Lower lobe of right lung (tissue), 2 donors: Measurements from ENCODE around the gene VWA8. TPM values are rescaled to one million over a fixed set of nuclear protein-coding genes. Genes with fewer than 3 reads are reported as not detected.

Experiments used
- ATAC-seq, 2 donors: fragments of 200-7000 bp; cut with Tn5 transposase; one replicate each; pipeline ENCODE4 v1.9.1; 2020 to 2022; ENCODE audit warnings: mild to moderate bottlenecking in 2 of 2, moderate library complexity in 2 of 2
- DNase-seq: peaks from one replicate; pipeline ENCODE4 v3.0.0-alpha.2; 2020
- H3K27ac ChIP-seq: fragments of 200-600 bp; one replicate; pipeline ENCODE4 v1.8.0; 2022
- H3K27me3 ChIP-seq: fragments of 200-600 bp; one replicate; pipeline ENCODE4 v1.8.0; 2022; ENCODE audit warnings: low read depth
- H3K36me3 ChIP-seq: fragments of 200-600 bp; one replicate; pipeline ENCODE4 v1.8.0; 2022; ENCODE audit warnings: mild to moderate bottlenecking
- H3K4me1 ChIP-seq: fragments of 200-600 bp; one replicate; pipeline ENCODE4 v1.8.0; 2022
- H3K4me3 ChIP-seq: fragments of 200-600 bp; one replicate; pipeline ENCODE4 v1.8.0; 2022; ENCODE audit warnings: mild to moderate bottlenecking
- H3K9me3 ChIP-seq: fragments of 200-600 bp; one replicate; pipeline ENCODE4 v1.8.0; 2022
- intact Hi-C: fragments of 100-400 bp; cut with DNase I; formaldehyde crosslinking; loops from one replicate; pipeline ENCODE4 v1.11.0; 2022
- total RNA-seq: library from RNA; stranded (reverse); fragmentation: NEBNext Ultra II Directional; extraction: Animal tissue kit (Norgen Biotek cat#: 25700); gene quantifications from one replicate; pipeline ENCODE4 v1.2.1, GENCODE V29; 2021
- TF ChIP-seq, protein P1 (sequence below): fragments of 200-600 bp; IDR thresholded peaks from one replicate; pipeline ENCODE4 v1.8.0; 2022; ENCODE audit warnings: antibody characterized with exemption, mild to moderate bottlenecking
- donor health status: DM: no; HTN: yes; CAD: no; lungs with severe emphysema.

VWA8 gene
- total RNA-seq, 1 donor from 2014 or later = 18.2 TPM

DNA sequence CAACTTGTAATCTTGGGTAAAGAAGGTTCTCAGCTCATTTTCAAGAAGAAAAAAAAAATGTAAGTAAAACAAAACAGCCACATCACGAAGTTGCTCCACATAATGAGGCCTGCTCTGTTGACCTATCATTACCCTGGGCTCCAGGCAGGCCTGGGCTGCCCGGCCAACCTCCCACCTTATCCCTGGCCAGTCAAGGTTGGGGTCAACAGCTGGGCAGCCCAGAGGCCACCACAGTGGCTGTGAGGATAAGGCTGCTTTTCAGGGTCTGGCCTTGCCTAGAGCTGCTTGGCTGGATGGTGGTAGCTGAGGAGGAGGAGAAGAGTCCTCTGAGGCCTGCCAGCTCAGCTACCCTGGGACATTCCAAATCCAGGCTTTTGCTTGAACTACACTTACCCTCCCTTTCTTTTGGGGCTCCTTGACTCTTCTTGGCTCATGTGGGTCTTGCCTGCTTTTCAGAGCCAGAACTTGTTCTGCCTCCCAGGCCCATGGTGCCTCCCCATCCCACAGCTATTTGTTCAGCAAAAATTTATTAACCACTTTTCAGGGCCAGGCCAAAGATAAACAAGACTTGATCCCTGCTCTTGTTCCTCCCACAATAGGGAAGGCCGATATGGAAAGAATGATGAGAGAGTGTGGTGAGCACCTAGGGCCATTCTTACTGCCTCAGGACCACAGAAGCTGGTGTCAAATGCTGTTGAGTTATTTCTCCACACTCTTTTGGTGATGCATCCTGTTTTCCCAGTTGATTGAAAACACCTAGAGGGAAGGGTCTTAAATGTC is 401.9 kb downstream of the VWA8 start:
- TF ChIP-seq, protein P1, sequence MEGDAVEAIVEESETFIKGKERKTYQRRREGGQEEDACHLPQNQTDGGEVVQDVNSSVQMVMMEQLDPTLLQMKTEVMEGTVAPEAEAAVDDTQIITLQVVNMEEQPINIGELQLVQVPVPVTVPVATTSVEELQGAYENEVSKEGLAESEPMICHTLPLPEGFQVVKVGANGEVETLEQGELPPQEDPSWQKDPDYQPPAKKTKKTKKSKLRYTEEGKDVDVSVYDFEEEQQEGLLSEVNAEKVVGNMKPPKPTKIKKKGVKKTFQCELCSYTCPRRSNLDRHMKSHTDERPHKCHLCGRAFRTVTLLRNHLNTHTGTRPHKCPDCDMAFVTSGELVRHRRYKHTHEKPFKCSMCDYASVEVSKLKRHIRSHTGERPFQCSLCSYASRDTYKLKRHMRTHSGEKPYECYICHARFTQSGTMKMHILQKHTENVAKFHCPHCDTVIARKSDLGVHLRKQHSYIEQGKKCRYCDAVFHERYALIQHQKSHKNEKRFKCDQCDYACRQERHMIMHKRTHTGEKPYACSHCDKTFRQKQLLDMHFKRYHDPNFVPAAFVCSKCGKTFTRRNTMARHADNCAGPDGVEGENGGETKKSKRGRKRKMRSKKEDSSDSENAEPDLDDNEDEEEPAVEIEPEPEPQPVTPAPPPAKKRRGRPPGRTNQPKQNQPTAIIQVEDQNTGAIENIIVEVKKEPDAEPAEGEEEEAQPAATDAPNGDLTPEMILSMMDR = no peak
- Histone ChIP-seq H3K4me1 (peaks cover 37% of the 10 kb centered on the region), H3K4me3 (no peak overlapping the region), H3K27me3 (no peaks in the 10 kb centered on the region), H3K9me3 (no peaks in the 10 kb centered on the region), H3K27ac (no peak overlapping the region), H3K36me3 (no peaks in the 10 kb centered on the region)
- no peak for ATAC-seq
- DNase-seq = no peak
- intact Hi-C loops = no loop called here

DNA sequence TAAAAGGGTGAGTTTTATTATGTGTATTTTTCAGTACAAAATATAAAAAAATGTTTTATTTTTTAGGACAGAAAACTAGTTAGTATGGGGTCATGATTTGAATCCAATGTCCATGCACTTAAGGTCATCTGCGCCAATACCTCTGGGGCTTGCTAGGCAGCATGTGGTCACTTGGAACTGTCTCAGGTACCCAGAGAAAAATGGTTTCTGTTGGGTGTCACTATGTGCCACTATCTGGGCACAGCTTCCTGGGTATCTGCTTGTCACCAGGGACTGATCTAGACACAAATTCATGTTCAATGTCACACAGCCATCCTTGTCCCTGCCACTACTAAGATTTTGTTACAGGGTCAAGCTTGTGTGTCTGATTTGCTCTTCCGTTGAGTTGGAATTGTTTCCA is 403.2 kb downstream of the VWA8 start:
- H3K36me3 ChIP-seq = no peaks in the 10 kb centered on the region
- ATAC-seq (no peak), DNase-seq (no peak)
- H3K27ac ChIP-seq = no peak overlapping the region
- H3K27me3 ChIP-seq = no peaks in the 10 kb centered on the region
- no peak overlapping the region for H3K4me3 ChIP-seq
- intact Hi-C loops = no loop called here
- H3K4me1 ChIP-seq = peaks cover 25% of the 10 kb centered on the region
- TF ChIP-seq, protein P1 = no peak
- H3K9me3 ChIP-seq = no peaks in the 10 kb centered on the region

DNA sequence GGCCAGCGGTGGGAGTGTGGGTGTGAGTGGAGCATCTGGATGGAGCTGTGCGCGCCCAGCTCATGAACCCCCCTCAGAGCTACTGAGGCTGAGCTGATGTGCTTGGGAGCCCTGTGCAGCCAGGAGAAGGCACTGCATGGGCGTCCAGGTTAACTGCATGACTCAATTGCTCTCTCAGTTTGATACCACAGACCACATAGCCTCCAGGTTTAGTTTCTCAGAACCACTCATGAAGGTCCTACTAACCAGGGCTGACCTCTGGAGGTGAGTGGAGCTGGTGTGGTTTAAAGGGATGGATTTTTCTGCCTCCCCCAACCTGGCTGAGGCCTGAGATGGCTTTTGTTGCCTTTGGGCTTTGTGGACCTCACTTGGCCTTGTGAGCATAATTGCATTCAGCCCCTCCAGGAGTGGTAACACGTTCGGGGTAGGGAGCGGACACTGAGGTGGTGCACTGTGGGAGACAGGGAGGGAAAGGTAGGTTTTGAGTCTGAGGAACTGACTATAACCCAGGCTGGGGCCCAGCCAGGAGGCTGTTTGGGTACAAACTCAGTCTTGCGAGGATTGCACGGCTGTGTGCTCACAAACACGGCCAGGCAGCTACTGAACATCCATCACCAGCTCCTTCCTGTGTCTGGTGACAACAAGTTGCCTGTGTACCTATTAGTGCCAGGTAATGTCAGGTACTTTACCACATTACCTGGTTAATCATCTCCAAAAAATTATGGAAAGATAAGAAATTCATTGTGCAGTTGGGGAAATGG is 406.1 kb downstream of the VWA8 start:
- intact Hi-C loops = no loop called here
- no peaks in the 10 kb centered on the region for H3K27me3 ChIP-seq
- TF ChIP-seq, protein P1 = no peak
- H3K9me3 ChIP-seq = no peaks in the 10 kb centered on the region
- no peak overlapping the region for H3K27ac ChIP-seq
- H3K36me3 ChIP-seq = no peaks in the 10 kb centered on the region
- DNase-seq (no peak), ATAC-seq (peak in 1 of 2 donors; percentile 9)
- peaks cover 3% of the 10 kb centered on the region for H3K4me1 ChIP-seq
- H3K4me3 ChIP-seq = no peak overlapping the region

DNA sequence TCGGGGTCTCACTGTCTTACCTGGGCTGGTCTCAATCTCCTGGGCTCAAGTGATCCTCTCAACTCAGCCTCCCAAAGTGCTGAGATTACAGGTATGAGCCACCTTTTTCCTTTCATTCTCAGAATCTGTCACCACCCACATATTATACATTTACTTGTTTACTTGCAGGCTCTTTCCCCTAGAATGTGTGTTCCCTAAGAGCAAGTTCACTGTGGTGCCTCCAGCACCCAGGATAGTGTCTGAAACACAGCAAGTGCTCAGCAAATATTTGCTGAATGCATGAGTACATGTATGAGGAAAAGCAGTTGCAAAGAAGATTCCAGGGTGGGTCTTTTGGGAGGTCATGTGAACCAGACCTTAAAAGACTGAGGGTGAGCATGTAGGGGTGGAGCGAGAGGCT is 406.7 kb downstream of the VWA8 start:
- peaks cover 3% of the 10 kb centered on the region for H3K4me1 ChIP-seq
- TF ChIP-seq, protein P1 = no peak
- ATAC-seq (peak; percentile 6 to 46), DNase-seq (no peak)
- no peaks in the 10 kb centered on the region for H3K36me3 ChIP-seq
- H3K27ac ChIP-seq = no peak overlapping the region
- H3K9me3 ChIP-seq = no peaks in the 10 kb centered on the region
- H3K4me3 ChIP-seq = no peak overlapping the region
- intact Hi-C loops = no loop called here
- no peaks in the 10 kb centered on the region for H3K27me3 ChIP-seq

DNA sequence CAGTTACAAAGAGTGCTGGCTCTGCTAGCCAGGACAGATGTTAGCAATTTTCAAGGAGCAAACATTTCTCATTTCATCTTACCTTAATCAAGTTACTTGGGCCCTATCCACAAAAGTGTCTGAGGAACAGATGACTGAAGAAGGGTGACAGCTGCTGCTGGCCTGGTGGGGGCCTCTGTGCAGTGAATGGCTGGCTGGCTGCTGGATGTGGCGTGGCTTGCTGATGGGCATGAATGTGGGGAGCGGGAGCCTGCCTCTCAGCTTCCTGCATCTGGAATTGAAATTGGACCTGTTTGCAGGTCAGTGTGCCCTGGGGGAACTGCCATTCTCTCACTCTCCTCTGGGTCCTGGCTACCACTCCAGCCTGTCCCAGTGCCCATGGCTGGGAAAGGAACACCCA is 408.9 kb downstream of the VWA8 start:
- intact Hi-C loops = no loop called here
- no peaks in the 10 kb centered on the region for H3K36me3 ChIP-seq
- TF ChIP-seq, protein P1 = no peak
- no peak overlapping the region for H3K27ac ChIP-seq
- no peaks in the 10 kb centered on the region for H3K9me3 ChIP-seq
- DNase-seq = no peak
- no peaks in the 10 kb centered on the region for H3K27me3 ChIP-seq
- ATAC-seq = no peak
- no peak overlapping the region for H3K4me3 ChIP-seq
- peaks cover 15% of the 10 kb centered on the region for H3K4me1 ChIP-seq
